DMS 273 (cell line): Measurements from ENCODE around the gene ADGRA1.
A peak's percentile ranks its signal among the peaks of the same experiment; 100 is the strongest.
"Not testable (repeated sequence)": the region's sequence is repeated elsewhere in the genome, so short reads cannot be mapped to it uniquely, and the experiment has no call there.

Experiments
- DNase-seq: peaks from one replicate; lab custom pipeline; 2025; ENCODE audit not compliant: unreplicated experiment; lab: John Stamatoyannopoulos, UW

The ADGRA1 gene

GRCh38 chr10:133087679-133088178 lies at the start of gene ADGRA1:
TSS of gene ADGRA1 (plus strand) at chr10:133087924. CDS start at chr10:133088910, 986 bp downstream.
- peak; percentile 33 for DNase-seq

- no peak for DNase-seq
Observed at GRCh38 chr10:133038036-133038823, 49.5 kb upstream of the ADGRA1 start.

GRCh38 chr10:133039107-133039802 lies 48.5 kb upstream of the ADGRA1 start:
- DNase-seq = peak; percentile 46

- DNase-seq = no peak
Observed at GRCh38 chr10:133039803-133040165, 47.9 kb upstream of the ADGRA1 start.

- DNase-seq = no peak
Observed at GRCh38 chr10:133040198-133040597, 47.5 kb upstream of the ADGRA1 start.

- DNase-seq = no peak
Observed at GRCh38 chr10:133041101-133041500, 46.6 kb upstream of the ADGRA1 start.

GRCh38 chr10:133042061-133042460 lies 45.7 kb upstream of the ADGRA1 start:
- DNase-seq = no peak

GRCh38 chr10:133042816-133043215 lies 44.9 kb upstream of the ADGRA1 start:
- no peak for DNase-seq

- DNase-seq = no peak
Observed at GRCh38 chr10:133043541-133044225, 44.0 kb upstream of the ADGRA1 start.

- DNase-seq = no peak
Observed at GRCh38 chr10:133044401-133044811, 43.3 kb upstream of the ADGRA1 start.

GRCh38 chr10:133045556-133046389 lies 42.0 kb upstream of the ADGRA1 start:
- DNase-seq = no peak

GRCh38 chr10:133046390-133046765 lies 41.3 kb upstream of the ADGRA1 start:
- DNase-seq = no peak

GRCh38 chr10:133047526-133048123 lies 40.1 kb upstream of the ADGRA1 start:
- no peak for DNase-seq

- no peak for DNase-seq
Observed at GRCh38 chr10:133048266-133048665, 39.5 kb upstream of the ADGRA1 start.

GRCh38 chr10:133048926-133049325 lies 38.8 kb upstream of the ADGRA1 start:
- DNase-seq = no peak

- DNase-seq = no peak
Observed at GRCh38 chr10:133049639-133050038, 38.1 kb upstream of the ADGRA1 start.

GRCh38 chr10:133050371-133050770 lies 37.4 kb upstream of the ADGRA1 start:
- DNase-seq = no peak

- DNase-seq = no peak
Observed at GRCh38 chr10:133052076-133052475, 35.6 kb upstream of the ADGRA1 start.

- not testable (repeated sequence) for DNase-seq
Observed at GRCh38 chr10:133053527-133054133, 34.1 kb upstream of the ADGRA1 start.

- DNase-seq = no peak
Observed at GRCh38 chr10:133055470-133055869, 32.3 kb upstream of the ADGRA1 start.
